Retinal pigment epithelial cell (primary cell): ENCODE data around the gene BLMH.

Experiments
- DNase-seq: peaks from one replicate; pipeline ENCODE4 v3.0.0-alpha.2; 2010; ENCODE audit warnings: low read depth
- H3K4me3 ChIP-seq: 2 replicates; pipeline ENCODE4 v1.5.1; 2011; ENCODE audit warnings: mild to moderate bottlenecking, low read length, control low read depth, moderate library complexity
- CTCF ChIP-seq: conservative IDR thresholded peaks from 2 replicates; pipeline ENCODE4 v1.5.1; 2011; ENCODE audit warnings: low read depth, low read length, control low read depth, inconsistent platforms

BLMH gene

GRCh38 chr17:30275911-30276310 lies 15.8 kb downstream of the BLMH start:
- no peak overlapping the region for H3K4me3 ChIP-seq
- TF ChIP-seq CTCF = no peak
- no peak for DNase-seq

- no peak for DNase-seq
- no peak overlapping the region for H3K4me3 ChIP-seq
- no peak for TF ChIP-seq CTCF
Observed at GRCh38 chr17:30274887-30275286, 16.9 kb downstream of the BLMH start.

DNA sequence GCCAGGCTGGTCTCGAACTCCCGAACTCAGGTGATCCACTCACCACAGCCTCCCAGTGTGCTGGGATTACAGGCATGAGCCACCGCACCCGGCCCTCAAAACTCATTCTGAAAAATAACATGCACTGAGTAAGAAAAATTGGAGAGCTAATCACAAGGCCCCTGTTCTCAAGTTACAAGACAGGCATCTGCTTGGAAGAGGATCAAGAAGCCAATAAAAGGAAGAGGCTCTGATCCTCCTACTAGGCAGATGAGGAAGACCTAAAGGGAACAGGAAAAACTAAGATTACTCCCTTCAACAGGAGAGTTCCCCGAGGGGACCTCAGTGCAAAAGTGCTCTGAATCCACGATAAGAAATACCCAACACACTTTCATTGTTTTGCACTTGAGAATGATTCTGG lies 18.4 kb downstream of the BLMH start:
- TF ChIP-seq CTCF = no peak
- H3K4me3 ChIP-seq = no peak overlapping the region
- no peak for DNase-seq

DNA sequence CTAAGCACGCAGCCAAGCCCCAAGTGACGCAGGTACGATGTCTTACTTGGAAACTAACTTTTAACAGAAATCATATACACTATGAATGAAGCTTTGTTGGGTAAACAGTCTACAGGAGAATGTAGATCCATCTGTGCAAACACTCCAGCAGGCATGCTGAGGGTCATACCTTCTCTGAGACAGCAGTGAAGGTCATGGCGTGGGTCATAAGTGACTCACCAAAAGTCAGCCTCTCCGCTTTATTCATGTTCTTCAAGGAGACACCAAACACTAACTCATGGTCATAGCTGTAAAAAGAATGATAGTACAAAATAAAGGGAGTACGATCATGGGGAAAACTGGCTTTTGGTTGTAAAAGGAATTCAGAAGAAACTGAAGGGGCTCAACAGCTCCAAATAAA lies 20.6 kb downstream of the BLMH start:
- DNase-seq = no peak
- no peak for TF ChIP-seq CTCF

GRCh38 chr17:30267625-30268024 lies 24.1 kb downstream of the BLMH start:
- no peak overlapping the region for H3K4me3 ChIP-seq
- DNase-seq = no peak
- no peak for TF ChIP-seq CTCF

More for the DNA sequence above, 20.6 kb downstream of the BLMH start:
- no peak overlapping the region for H3K4me3 ChIP-seq

DNA sequence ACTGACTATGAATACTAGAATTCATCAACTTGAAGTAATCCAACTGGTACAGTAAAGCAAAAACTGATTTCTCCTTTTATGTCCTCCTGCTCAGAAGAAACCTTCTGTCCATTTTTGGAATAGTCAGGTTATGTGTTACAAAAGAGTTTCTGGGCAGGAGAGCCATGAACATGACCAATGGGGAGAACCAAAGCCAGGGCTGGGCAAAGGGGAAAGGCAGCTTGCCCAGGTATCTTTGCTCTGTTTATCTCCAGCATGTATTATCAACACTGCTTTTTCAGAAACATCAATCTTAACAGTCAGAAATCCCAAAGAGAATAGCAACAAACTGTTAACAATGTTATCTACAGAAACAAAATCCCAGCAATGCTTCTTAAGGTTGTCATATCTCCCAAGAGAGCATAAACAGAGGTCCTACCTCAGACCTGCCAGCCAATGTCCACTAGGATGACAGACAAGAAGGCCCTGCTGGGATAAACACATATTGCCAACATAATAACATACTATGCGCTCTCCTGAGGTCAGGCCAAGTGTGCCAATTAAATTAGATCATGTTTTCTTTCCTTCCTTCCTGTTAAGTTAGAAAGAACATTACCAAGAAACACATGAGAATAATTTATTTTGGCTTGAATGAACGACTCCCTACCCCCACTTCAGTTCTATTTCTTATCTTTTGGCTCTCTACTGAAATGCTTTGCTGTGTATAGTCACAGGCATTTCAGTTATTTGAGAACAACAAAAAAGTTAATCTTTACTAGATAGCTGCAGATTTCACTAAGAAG lies 28.0 kb downstream of the BLMH start:
- no peak for TF ChIP-seq CTCF
- no peak overlapping the region for H3K4me3 ChIP-seq
- peak; percentile 51 for DNase-seq
